D721Med (cell line): ENCODE measurements around the gene TMA16.

Experiments
- DNase-seq: peaks from one replicate; pipeline ENCODE4 v3.0.0; 2011; ENCODE audit warnings: low spot score; ENCODE audit not compliant: insufficient read length
- FAIRE-seq: peaks from 2 replicates; lab custom pipeline; 2011; peaks lifted over from hg19 to GRCh38; lab: Jason Lieb, UNC
- CTCF ChIP-seq: IDR thresholded peaks from 2 replicates; pipeline ENCODE4 v1.5.1; 2012; ENCODE audit warnings: mild to moderate bottlenecking, control low read depth; ENCODE audit not compliant: insufficient read depth; ENCODE audit errors: missing control alignments

Gene TMA16

DNA sequence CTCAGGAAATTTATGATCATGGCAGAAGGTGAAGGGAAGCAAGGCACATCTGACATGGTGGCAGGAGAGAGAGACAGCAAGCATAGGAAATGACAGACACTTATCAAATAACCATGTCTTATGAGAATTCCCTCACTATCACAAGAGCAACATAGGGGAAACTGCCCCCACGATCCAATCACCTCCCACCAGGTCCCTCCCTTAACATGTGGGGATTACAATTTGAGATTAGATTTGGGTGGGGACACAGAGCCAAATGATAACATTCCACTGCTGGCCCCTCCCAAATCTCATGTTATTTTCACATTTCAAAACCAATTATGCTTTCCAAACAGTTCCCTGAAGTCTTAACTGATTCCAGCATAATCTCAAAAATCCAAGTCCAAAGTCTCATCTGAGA lies 8.2 kb upstream of the TMA16 start:
- DNase-seq, result no peak
- no peak for FAIRE-seq
- TF ChIP-seq CTCF, result no peak

GRCh38 chr4:163489929-163490328 lies 4.6 kb upstream of the TMA16 start:
- no peak for DNase-seq
- no peak for TF ChIP-seq CTCF
- no peak for FAIRE-seq

- no peak for TF ChIP-seq CTCF
- FAIRE-seq, result no peak
- DNase-seq, result no peak
Observed at GRCh38 chr4:163492951-163493504, 1.5 kb upstream of the TMA16 start.

DNA sequence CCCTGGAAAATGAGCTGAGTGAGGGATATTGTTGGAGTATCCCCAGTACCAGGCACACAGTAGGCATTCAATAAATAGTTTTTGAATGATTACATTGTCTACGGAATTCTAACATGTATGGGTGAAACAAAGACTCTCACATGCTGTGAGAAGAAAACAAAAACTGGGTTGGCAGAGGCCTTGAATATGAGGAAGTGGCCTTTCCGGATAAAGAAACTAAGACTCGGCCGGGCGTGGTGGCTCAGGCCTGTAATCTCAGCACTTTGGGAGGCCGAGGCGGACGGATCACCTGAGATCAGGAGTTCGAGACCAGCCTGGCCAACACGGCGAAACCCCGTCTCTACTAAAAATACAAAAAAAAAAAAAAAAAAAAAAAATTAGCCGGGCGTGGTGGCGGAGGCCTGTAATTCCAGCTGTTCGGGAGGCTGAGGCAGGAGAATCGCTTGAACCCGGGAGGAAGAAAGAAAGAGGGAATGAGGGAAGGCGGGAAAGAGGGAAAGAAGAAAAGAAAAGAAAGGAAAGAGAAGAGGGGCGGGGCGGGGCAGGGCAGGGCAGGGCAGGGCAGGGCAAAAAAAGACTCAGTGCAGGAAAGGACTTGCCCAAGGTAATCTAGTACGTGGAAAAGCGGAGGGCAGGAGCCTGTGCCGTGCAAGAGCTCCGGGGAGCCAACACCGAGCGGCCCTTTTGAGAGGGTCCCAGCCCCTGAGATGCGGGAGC lies 689 bp upstream of the TMA16 start:
- DNase-seq, result no peak
- FAIRE-seq, result no peak
- no peak for TF ChIP-seq CTCF

GRCh38 chr4:163495900-163496299 lies 1.4 kb downstream of the TMA16 start:
- FAIRE-seq, result peak; percentile 46
- no peak for TF ChIP-seq CTCF
- DNase-seq, result no peak

GRCh38 chr4:163500586-163500985 lies 6.1 kb downstream of the TMA16 start:
- DNase-seq (no peak), FAIRE-seq (no peak)
- no peak for TF ChIP-seq CTCF

- TF ChIP-seq CTCF, result no peak
- FAIRE-seq, result peak; percentile 21
- DNase-seq, result no peak
Observed at GRCh38 chr4:163505374-163505773, 10.9 kb downstream of the TMA16 start.
